ENCODE data around the gene ING3.

The ING3 gene

GRCh38 chr7:121005996-121006584 lies 55.5 kb downstream of the ING3 start:
- no peak for DNase-seq

- DNase-seq = no peak
Measured at GRCh38 chr7:121006711-121007315, 56.2 kb downstream of the ING3 start.

GRCh38 chr7:121008816-121009215 lies 58.2 kb downstream of the ING3 start:
- no peak for DNase-seq

- no peak for DNase-seq
Measured at GRCh38 chr7:121011401-121011800, 60.8 kb downstream of the ING3 start.

GRCh38 chr7:121012170-121012874 lies 61.7 kb downstream of the ING3 start:
- DNase-seq = no peak

- DNase-seq = no peak
Measured at GRCh38 chr7:121012919-121013318, 62.3 kb downstream of the ING3 start.

- DNase-seq = no peak
Measured at GRCh38 chr7:121015560-121015959, 65.0 kb downstream of the ING3 start.

- DNase-seq = no peak
Measured at GRCh38 chr7:121016966-121017365, 66.4 kb downstream of the ING3 start.

- no peak for DNase-seq
Measured at GRCh38 chr7:121017586-121017985, 67.0 kb downstream of the ING3 start.

GRCh38 chr7:121019018-121019417 lies 68.4 kb downstream of the ING3 start:
- no peak for DNase-seq

GRCh38 chr7:121020249-121020988 lies 69.8 kb downstream of the ING3 start:
- no peak for DNase-seq

GRCh38 chr7:121020989-121021969 lies 70.7 kb downstream of the ING3 start:
- DNase-seq = no peak

GRCh38 chr7:121023194-121023593 lies 72.6 kb downstream of the ING3 start:
- DNase-seq = no peak

- no peak for DNase-seq
Measured at GRCh38 chr7:121023683-121024511, 73.3 kb downstream of the ING3 start.

- DNase-seq = no peak
Measured at GRCh38 chr7:121024611-121025010, 74.0 kb downstream of the ING3 start.

- DNase-seq = no peak
Measured at GRCh38 chr7:121026159-121026558, 75.6 kb downstream of the ING3 start.

GRCh38 chr7:121026577-121027111 lies 76.1 kb downstream of the ING3 start:
- no peak for DNase-seq

Data from activated CD4-positive, alpha-beta T cell treated with anti-CD3 and anti-CD28 coated beads, Interleukin-2, amount 50 U/mL, for 16 hours (primary cell).